WTC11 (cell line): Measurements from ENCODE around the gene FAM156A. TPM values are rescaled to one million over a fixed set of nuclear protein-coding genes. Genes with fewer than 3 reads are reported as not detected.
"Not testable (repeated sequence)": the region's sequence is repeated elsewhere in the genome, so short reads cannot be mapped to it uniquely, and the experiment has no call there.

ENCODE experiments used
- ATAC-seq: fragments of 200-7000 bp; cut with Tn5 transposase; 2 replicates; pipeline ENCODE4 v1.10.0; 2021; ENCODE audit warnings: mild to moderate bottlenecking, moderate library complexity
- CTCF ChIA-PET: fragments of 300-600 bp; sonication (Branson Sonifier 250); formaldehyde crosslinking; loops from one replicate; lab custom pipeline; 2021; ENCODE audit warnings: antibody characterized with exemption; lab: Charles Lee
- POLR2A ChIA-PET: fragments of 350-600 bp; sonication (Branson Sonifier 250); formaldehyde crosslinking; loops from one replicate; lab custom pipeline; 2021; ENCODE audit warnings: antibody characterized with exemption; lab: Charles Lee
- DNase-seq: peaks from one replicate; pipeline ENCODE4 v3.0.0; 2021; ENCODE audit warnings: low spot score
- H3K27ac Mint-ChIP-seq: 2 replicates; pipeline ENCODE4 v1.8.0; 2021; ENCODE audit warnings: mixed read lengths
- H3K27me3 Mint-ChIP-seq: 2 replicates; pipeline ENCODE4 v1.8.0; 2021; ENCODE audit warnings: low read depth, mild to moderate bottlenecking, moderate library complexity, mixed read lengths
- H3K36me3 Mint-ChIP-seq: 2 replicates; pipeline ENCODE4 v1.8.0; 2021; ENCODE audit warnings: mixed read lengths
- H3K4me1 Mint-ChIP-seq: 2 replicates; pipeline ENCODE4 v1.8.0; 2022; ENCODE audit warnings: mixed read lengths
- H3K4me3 Mint-ChIP-seq: 2 replicates; pipeline ENCODE4 v1.8.0; 2021; ENCODE audit warnings: mild to moderate bottlenecking, moderate library complexity, mixed read lengths
- H3K9me3 Mint-ChIP-seq: 2 replicates; pipeline ENCODE4 v1.8.0; 2021; ENCODE audit warnings: mixed read lengths
- HMGA2 ChIP-seq: fragments of 250-450 bp; sonication (Bioruptor Pico); IDR thresholded peaks from 2 replicates; pipeline ENCODE4 v1.4.0; 2021; ENCODE audit warnings: mild to moderate bottlenecking, moderate library complexity
- KAT7 ChIP-seq: sonication (generic); formaldehyde crosslinking; IDR thresholded peaks from 2 replicates; pipeline ENCODE4 v1.8.1; 2023; ENCODE audit warnings: missing genetic modification reagents, mild to moderate bottlenecking, borderline replicate concordance
- NR2C2 ChIP-seq: sonication (generic); formaldehyde crosslinking; IDR thresholded peaks from 2 replicates; pipeline ENCODE4 v1.8.0; 2022; ENCODE audit warnings: mild to moderate bottlenecking, missing genetic modification reagents
- PRDM15 ChIP-seq: sonication (generic); formaldehyde crosslinking; IDR thresholded peaks from 2 replicates; pipeline ENCODE4 v1.8.0; 2022; ENCODE audit warnings: missing genetic modification reagents
- SOX15 ChIP-seq: fragments of 250-450 bp; sonication (Bioruptor Pico); IDR thresholded peaks from 2 replicates; pipeline ENCODE4 v1.9.0; 2021; ENCODE audit warnings: mild to moderate bottlenecking
- TP53 ChIP-seq: sonication (generic); formaldehyde crosslinking; IDR thresholded peaks from 2 replicates; pipeline ENCODE4 v1.8.1; 2023; ENCODE audit warnings: mild to moderate bottlenecking, missing genetic modification reagents
- ZMAT4 ChIP-seq: fragments of 250-450 bp; sonication (Bioruptor Pico); IDR thresholded peaks from 2 replicates; pipeline ENCODE4 v1.9.0; 2021; ENCODE audit warnings: mild to moderate bottlenecking
- ZNF512 ChIP-seq: sonication (generic); formaldehyde crosslinking; IDR thresholded peaks from 2 replicates; pipeline ENCODE4 v1.8.1; 2022; ENCODE audit warnings: missing genetic modification reagents, borderline replicate concordance
- ZNF532 ChIP-seq: fragments of 250-450 bp; sonication (Bioruptor Pico); IDR thresholded peaks from 2 replicates; pipeline ENCODE4 v1.9.0; 2021; ENCODE audit warnings: mild to moderate bottlenecking, borderline replicate concordance
- total RNA-seq: library from RNA; stranded (reverse); gene quantifications from 3 replicates; pipeline ENCODE4 v1.2.3, GENCODE V29; 2021
- TF ChIP-seq, protein P1 (sequence below): sonication (generic); formaldehyde crosslinking; IDR thresholded peaks from 2 replicates; pipeline ENCODE4 v1.8.1; 2023; ENCODE audit warnings: mild to moderate bottlenecking, missing genetic modification reagents, moderate library complexity
- TF ChIP-seq, protein P2 (sequence below): sonication (generic); formaldehyde crosslinking; IDR thresholded peaks from 2 replicates; pipeline ENCODE4 v1.8.1; 2023; ENCODE audit warnings: mild to moderate bottlenecking, missing genetic modification reagents
- TF ChIP-seq, protein P3 (sequence below): fragments of 250-450 bp; sonication (Bioruptor Pico); IDR thresholded peaks from 2 replicates; pipeline ENCODE4 v2.1.2; 2022; ENCODE audit warnings: mild to moderate bottlenecking, moderate library complexity
- TF ChIP-seq, protein P4 (sequence below): sonication (generic); formaldehyde crosslinking; IDR thresholded peaks from 2 replicates; pipeline ENCODE4 v1.8.0; 2022; ENCODE audit warnings: mild to moderate bottlenecking, missing genetic modification reagents
- TF ChIP-seq, protein P5 (sequence below): fragments of 250-450 bp; sonication (Bioruptor Pico); IDR thresholded peaks from 2 replicates; pipeline ENCODE4 v1.8.0; 2021; ENCODE audit warnings: mild to moderate bottlenecking

The FAM156A gene
- total RNA-seq, 1 experiment from 2014 or later = 15.3 TPM

DNA sequence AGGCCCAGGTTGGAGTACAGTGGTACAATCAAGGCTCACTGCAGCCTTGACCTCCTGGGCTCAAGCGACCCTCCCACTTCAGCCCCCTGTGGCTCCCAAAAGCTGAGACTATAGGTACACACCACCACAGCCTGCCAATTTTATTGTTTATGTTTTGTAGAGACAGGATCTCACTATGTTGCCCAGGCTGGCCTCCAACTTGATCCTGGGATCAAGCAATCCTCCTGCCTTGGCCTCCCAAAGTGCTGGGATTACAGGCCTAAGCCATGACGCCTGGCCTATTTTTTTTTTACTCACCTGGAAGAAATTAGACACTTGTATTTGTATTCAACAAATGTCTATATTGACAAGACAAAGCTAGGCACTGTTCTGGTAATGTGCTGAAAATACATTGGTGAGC lies 25.1 kb downstream of the FAM156A start (continued):
- TF ChIP-seq PRDM15 (CRISPR knock-in tag) (no peak), SOX15 (no peak), ZNF512 (CRISPR knock-in tag) (no peak), NR2C2 (CRISPR knock-in tag) (no peak), ZMAT4 (CRISPR knock-in tag) (no peak)
- TF ChIP-seq, protein P1, sequence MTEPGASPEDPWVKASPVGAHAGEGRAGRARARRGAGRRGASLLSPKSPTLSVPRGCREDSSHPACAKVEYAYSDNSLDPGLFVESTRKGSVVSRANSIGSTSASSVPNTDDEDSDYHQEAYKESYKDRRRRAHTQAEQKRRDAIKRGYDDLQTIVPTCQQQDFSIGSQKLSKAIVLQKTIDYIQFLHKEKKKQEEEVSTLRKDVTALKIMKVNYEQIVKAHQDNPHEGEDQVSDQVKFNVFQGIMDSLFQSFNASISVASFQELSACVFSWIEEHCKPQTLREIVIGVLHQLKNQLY = no peak
- TF ChIP-seq, protein P2, sequence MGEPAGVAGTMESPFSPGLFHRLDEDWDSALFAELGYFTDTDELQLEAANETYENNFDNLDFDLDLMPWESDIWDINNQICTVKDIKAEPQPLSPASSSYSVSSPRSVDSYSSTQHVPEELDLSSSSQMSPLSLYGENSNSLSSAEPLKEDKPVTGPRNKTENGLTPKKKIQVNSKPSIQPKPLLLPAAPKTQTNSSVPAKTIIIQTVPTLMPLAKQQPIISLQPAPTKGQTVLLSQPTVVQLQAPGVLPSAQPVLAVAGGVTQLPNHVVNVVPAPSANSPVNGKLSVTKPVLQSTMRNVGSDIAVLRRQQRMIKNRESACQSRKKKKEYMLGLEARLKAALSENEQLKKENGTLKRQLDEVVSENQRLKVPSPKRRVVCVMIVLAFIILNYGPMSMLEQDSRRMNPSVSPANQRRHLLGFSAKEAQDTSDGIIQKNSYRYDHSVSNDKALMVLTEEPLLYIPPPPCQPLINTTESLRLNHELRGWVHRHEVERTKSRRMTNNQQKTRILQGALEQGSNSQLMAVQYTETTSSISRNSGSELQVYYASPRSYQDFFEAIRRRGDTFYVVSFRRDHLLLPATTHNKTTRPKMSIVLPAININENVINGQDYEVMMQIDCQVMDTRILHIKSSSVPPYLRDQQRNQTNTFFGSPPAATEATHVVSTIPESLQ = no peak

DNA sequence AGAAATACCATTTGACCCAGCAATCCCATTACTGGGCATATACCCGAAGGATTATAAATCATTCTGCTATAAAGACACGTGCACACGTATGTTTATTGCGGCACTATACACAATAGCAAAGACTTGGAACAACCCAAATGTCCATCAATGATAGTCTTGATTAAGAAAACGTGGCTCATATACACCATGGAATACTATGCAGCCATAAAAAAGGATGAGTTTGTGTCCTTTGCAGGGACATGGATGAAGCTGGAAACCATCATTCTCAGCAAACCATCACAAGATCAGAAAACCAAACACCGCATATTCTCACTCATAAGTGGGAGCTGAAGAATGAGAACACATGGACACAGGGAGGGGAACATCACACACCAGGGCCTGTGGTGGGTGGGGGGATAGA lies 28.1 kb downstream of the FAM156A start:
- H3K27me3 Mint-ChIP-seq, H3K4me3 Mint-ChIP-seq, DNase-seq, H3K9me3 Mint-ChIP-seq, CTCF ChIA-PET, H3K27ac Mint-ChIP-seq, POLR2A ChIA-PET, H3K36me3 Mint-ChIP-seq, ATAC-seq: not testable (repeated sequence)
- peaks cover 14% of the 10 kb centered on the region for H3K4me1 Mint-ChIP-seq

- no peaks in the 10 kb centered on the region for H3K36me3 Mint-ChIP-seq
- ChIA-PET CTCF (interaction anchor here (1.2 kb wide), 1 partner anchor 11 kb away, joined by 3 read pairs; no protein-coding TSS in a partner anchor), POLR2A (no interaction called here)
- peaks cover 20% of the 10 kb centered on the region for H3K4me1 Mint-ChIP-seq
- H3K4me3 Mint-ChIP-seq = no peak overlapping the region
- H3K27me3 Mint-ChIP-seq = no peaks in the 10 kb centered on the region
- H3K9me3 Mint-ChIP-seq = no peaks in the 10 kb centered on the region
- ATAC-seq = no peak
- H3K27ac Mint-ChIP-seq = 0 out of 2 replicates have a peak overlapping the region, but pooled peaks have one; percentile 45
- DNase-seq = no peak
- TF ChIP-seq HMGA2 (CRISPR knock-in tag) (no peak), TP53 (CRISPR knock-in tag) (no peak), ZNF532 (CRISPR knock-in tag) (no peak), KAT7 (CRISPR knock-in tag) (no peak)
- TF ChIP-seq, protein P3, sequence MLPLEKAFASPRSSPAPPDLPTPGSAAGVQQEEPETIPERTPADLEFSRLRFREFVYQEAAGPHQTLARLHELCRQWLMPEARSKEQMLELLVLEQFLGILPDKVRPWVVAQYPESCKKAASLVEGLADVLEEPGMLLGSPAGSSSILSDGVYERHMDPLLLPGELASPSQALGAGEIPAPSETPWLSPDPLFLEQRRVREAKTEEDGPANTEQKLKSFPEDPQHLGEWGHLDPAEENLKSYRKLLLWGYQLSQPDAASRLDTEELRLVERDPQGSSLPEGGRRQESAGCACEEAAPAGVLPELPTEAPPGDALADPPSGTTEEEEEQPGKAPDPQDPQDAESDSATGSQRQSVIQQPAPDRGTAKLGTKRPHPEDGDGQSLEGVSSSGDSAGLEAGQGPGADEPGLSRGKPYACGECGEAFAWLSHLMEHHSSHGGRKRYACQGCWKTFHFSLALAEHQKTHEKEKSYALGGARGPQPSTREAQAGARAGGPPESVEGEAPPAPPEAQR (CRISPR knock-in tag) = no peak
- TF ChIP-seq, protein P4, sequence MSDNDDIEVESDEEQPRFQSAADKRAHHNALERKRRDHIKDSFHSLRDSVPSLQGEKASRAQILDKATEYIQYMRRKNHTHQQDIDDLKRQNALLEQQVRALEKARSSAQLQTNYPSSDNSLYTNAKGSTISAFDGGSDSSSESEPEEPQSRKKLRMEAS (CRISPR knock-in tag) = no peak
- TF ChIP-seq, protein P5, sequence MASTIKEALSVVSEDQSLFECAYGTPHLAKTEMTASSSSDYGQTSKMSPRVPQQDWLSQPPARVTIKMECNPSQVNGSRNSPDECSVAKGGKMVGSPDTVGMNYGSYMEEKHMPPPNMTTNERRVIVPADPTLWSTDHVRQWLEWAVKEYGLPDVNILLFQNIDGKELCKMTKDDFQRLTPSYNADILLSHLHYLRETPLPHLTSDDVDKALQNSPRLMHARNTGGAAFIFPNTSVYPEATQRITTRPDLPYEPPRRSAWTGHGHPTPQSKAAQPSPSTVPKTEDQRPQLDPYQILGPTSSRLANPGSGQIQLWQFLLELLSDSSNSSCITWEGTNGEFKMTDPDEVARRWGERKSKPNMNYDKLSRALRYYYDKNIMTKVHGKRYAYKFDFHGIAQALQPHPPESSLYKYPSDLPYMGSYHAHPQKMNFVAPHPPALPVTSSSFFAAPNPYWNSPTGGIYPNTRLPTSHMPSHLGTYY (CRISPR knock-in tag) = no peak
Observed at GRCh38 chrX:52923781-52924241, 34.5 kb downstream of the FAM156A start.
